Bronchial epithelial cell (primary cell): ENCODE results near the gene KL. TPM values are rescaled to one million over a fixed set of nuclear protein-coding genes. Genes with fewer than 3 reads are reported as not detected.

Experiments used
- DNase-seq: peaks from one replicate; pipeline ENCODE4 v3.0.0-alpha.2; 2010; ENCODE audit warnings: low read depth
- FAIRE-seq: peaks from 2 replicates; lab custom pipeline; 2011; peaks lifted over from hg19 to GRCh38; lab: Jason Lieb, UNC
- H3K27me3 ChIP-seq: 2 replicates; pipeline ENCODE4 v1.5.1; 2011; ENCODE audit warnings: low read length; ENCODE audit not compliant: control insufficient read depth, insufficient read depth
- H3K36me3 ChIP-seq: 2 replicates; pipeline ENCODE4 v1.5.1; 2011; ENCODE audit warnings: low read length; ENCODE audit not compliant: control insufficient read depth, insufficient read depth
- H3K4me3 ChIP-seq: 2 replicates; pipeline ENCODE4 v1.5.1; 2011; ENCODE audit warnings: mild to moderate bottlenecking, low read depth, low read length, control low read depth
- total RNA-seq: library from RNA; depleted of rRNA; stranded (reverse); fragments of >200 nt; gene quantifications from 2 replicates; pipeline ENCODE4 v1.2.1, GENCODE V29; 2014
- TF ChIP-seq, protein P1 (sequence below): IDR thresholded peaks from 2 replicates; pipeline ENCODE4 v1.5.1; 2011; ENCODE audit warnings: mild to moderate bottlenecking, moderate library complexity, low read length, control low read depth, inconsistent platforms; ENCODE audit not compliant: insufficient read depth, severe bottlenecking

Gene KL
- total RNA-seq, 1 donor from 2014 or later = not detected

DNA sequence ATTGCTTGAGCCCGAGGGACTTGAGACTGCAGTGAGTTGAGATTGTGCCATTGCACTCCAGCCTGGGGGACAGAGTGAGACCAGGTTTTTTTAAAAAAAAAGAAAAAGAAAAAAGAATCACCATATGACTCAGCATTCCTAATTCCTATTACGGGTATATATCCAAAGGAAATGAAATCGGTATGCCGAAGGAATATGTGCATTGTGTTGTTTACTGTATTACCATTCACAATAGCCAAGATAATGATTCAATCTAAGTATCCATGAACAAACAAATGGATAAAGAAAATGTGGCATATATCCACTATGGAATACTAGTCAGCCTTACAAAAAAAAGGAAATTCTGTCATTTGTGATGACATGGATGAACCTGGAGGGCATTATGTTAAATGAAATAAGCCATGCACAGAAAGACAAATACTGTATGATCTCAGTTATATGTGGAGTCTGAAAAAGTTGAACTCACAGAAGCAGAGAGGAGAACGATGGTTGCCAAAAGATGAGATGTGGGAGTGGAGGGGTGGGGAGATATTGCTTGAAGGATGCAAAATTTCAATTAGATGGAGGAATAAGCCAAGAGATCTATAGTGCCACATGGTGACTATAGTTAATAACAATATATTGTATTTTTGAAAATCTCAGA is 4.3 kb upstream of the KL start:
- TF ChIP-seq, protein P1, sequence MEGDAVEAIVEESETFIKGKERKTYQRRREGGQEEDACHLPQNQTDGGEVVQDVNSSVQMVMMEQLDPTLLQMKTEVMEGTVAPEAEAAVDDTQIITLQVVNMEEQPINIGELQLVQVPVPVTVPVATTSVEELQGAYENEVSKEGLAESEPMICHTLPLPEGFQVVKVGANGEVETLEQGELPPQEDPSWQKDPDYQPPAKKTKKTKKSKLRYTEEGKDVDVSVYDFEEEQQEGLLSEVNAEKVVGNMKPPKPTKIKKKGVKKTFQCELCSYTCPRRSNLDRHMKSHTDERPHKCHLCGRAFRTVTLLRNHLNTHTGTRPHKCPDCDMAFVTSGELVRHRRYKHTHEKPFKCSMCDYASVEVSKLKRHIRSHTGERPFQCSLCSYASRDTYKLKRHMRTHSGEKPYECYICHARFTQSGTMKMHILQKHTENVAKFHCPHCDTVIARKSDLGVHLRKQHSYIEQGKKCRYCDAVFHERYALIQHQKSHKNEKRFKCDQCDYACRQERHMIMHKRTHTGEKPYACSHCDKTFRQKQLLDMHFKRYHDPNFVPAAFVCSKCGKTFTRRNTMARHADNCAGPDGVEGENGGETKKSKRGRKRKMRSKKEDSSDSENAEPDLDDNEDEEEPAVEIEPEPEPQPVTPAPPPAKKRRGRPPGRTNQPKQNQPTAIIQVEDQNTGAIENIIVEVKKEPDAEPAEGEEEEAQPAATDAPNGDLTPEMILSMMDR = no peak
- FAIRE-seq = no peak
- no peak for DNase-seq
- Histone ChIP-seq H3K36me3 (no peaks in the 10 kb centered on the region), H3K4me3 (no peak overlapping the region), H3K27me3 (peaks cover 19% of the 10 kb centered on the region)

DNA sequence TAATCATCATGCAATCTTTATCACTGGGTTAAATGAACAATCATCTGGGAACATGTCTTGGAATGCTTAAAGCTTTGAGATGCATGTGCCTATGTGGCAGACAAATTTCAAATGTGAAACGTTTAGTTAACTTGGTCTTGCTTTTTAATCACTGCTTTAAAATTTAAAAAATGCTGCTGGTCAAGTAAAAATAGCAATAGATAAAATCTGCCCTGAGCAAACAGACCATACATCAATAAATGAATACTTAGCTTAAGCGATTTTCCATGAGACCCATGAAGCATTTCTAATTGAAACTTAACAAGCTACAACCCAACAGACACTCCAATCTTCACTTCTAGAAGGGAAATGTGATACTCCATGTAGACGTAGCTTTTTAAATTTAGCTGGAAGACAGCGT is 1.9 kb upstream of the KL start:
- FAIRE-seq (no peak), DNase-seq (no peak)
- TF ChIP-seq, protein P1 = no peak
- no peaks in the 10 kb centered on the region for H3K36me3 ChIP-seq
- peaks cover 19% of the 10 kb centered on the region for H3K27me3 ChIP-seq
- H3K4me3 ChIP-seq = no peak overlapping the region

DNA sequence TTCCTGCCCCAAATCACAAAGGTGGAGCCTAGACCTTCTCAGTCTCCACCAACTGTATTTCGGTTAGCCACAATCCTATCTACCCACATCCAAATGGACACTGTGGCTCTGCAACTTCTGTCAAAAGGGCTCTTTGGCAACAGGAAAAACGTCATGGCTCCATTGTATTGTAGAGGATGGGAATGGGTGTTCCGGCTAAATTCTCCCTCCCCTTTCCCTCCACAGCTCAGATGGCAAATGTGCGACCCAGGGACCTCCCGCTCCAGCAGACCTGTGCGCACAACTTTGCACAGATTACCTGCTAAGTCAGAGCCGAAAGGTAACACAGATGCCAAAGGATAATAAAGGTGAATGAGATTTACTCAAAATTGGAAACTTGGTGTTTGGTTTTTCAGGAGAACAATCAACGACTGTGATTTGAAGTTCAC is 968 bp upstream of the KL start:
- DNase-seq (no peak), FAIRE-seq (no peak)
- Histone ChIP-seq H3K27me3 (peaks cover 18% of the 10 kb centered on the region), H3K4me3 (no peak overlapping the region), H3K36me3 (no peaks in the 10 kb centered on the region)
- TF ChIP-seq, protein P1 = no peak

- TF ChIP-seq, protein P1 = no peak
- peaks cover 20% of the 10 kb centered on the region for H3K27me3 ChIP-seq
- no peaks in the 10 kb centered on the region for H3K36me3 ChIP-seq
- DNase-seq = no peak
- no peak overlapping the region for H3K4me3 ChIP-seq
- FAIRE-seq = no peak
Measured at GRCh38 chr13:33015791-33016323, 366 bp upstream of the KL start.

- FAIRE-seq (no peak), DNase-seq (peak; percentile 75)
- H3K36me3 ChIP-seq = no peaks in the 10 kb centered on the region
- H3K27me3 ChIP-seq = peaks cover 20% of the 10 kb centered on the region
- no peak overlapping the region for H3K4me3 ChIP-seq
- TF ChIP-seq, protein P1 = peak; percentile 48
Measured at GRCh38 chr13:33017323-33017929, 1.2 kb downstream of the KL start.
